ENCODE measurements around the gene UBA6.

The UBA6 gene

GRCh38 chr4:67576059-67576466 lies 124.9 kb downstream of the UBA6 start:
- DNase-seq (ENCODE audit: low read depth), result no peak

DNA sequence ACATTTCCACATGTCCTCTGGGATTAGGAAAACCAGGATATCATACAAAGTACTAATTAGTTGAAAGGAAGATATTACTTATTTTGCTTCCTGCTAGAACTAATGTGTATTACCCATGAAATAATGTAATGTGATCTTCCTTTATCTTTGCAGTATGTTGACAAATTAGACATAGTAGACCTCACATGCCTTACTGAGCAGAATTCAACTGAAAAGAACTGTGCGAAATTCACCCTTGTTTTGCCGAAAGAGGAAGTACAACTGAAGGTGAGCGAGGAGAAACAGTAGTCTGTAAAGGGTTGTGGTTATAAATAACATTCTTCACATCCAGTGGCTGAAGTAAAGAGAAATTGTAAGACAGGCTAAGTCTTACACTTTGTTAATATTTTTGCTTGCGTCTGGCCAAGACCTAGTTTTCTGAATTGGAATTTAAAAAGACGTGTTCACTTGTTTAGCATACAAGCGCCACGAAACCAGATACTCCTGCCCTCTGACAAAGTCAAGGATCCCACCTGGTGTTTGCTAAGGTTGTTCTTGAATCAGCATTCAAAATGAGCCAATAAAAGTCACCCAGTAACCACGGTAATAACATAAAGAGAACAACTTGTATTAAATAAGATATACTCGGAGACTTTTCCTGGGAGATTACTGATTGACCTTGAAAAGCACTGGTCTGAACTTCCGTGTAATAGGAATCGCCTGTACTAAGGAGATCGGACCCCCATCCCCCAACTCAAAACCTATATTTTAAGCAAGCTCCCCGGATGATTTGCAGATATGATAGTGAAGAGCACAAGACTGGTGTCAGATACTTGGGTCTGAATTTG lies 125.5 kb downstream of the UBA6 start:
- DNase-seq (ENCODE audit: low read depth), result no peak

GRCh38 chr4:67573193-67573592 lies 127.8 kb downstream of the UBA6 start:
- no peak for DNase-seq (ENCODE audit: low read depth)

GRCh38 chr4:67571975-67572374 lies 129.0 kb downstream of the UBA6 start:
- no peak for DNase-seq (ENCODE audit: low read depth)

DNA sequence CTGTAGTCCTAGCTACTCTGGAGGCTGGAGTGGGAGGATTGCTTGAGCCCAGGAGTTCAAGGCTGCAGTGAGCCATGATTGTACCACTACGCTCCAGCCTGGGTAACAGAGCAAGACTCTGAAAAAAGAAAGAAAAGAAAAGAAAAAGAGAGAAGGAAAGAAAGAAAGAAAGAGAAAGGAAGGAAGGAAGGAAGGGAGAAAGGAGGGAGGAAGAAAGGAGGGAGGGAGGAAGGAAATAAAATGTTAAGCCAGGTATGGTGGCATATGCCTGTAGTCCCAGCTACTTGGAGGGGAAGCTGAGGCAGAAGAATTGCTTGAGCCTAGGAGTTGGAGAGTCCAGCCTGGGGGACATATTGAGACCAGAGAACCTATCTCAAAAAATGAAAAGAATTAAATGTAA lies 130.4 kb downstream of the UBA6 start:
- DNase-seq (ENCODE audit: low read depth), result no peak

DNA sequence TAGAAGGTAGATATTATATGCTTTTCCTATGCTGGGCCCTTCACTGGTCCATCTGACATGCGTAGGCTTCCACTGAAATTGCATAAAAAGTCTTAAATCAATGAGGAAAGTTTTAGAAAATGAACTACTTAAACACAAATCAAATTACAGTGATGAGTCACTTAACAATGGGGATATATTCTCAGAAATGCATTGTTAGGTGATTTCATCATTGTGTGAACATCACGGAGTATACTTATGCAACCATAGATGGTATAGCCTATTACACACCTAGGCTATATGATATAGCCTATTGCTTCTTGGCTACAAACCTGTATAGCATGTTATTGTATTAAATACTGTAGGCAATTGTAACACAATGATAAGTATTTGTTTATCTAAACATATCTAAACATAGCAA lies 132.1 kb downstream of the UBA6 start:
- no peak for DNase-seq (ENCODE audit: low read depth)

GRCh38 chr4:67566335-67566734 lies 134.6 kb downstream of the UBA6 start:
- no peak for DNase-seq (ENCODE audit: low read depth)

DNA sequence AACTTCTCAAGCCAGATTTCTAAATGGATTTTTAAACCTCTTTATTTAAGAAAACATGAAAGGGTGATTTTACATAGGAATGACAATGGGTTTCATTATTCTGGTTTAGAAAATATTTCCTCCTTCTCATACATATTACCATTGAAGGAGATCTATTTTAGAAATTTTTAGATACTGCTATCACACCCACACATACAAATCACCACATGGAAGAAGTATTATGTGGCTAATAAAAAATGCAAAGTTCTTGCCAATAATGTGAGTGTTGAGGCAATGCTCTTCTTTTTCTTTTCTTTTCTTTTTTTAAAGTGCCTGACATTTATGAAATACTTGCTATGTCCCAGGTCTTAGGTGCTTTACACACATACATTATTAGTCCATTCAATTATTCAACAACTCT lies 135.7 kb downstream of the UBA6 start:
- DNase-seq (ENCODE audit: low read depth), result no peak
